NCI-H2171 (cell line): ENCODE data around the gene ANKS1B.

Experiments
- DNase-seq: peaks from one replicate; lab custom pipeline; 2025; lab: John Stamatoyannopoulos, UW

Gene ANKS1B

GRCh38 chr12:98730412-98730811 is 1254.3 kb downstream of the ANKS1B start:
- DNase-seq, result no peak

GRCh38 chr12:98727196-98727595 is 1257.5 kb downstream of the ANKS1B start:
- DNase-seq, result no peak

- peak; percentile 29 for DNase-seq
Measured at GRCh38 chr12:98725476-98726247, 1259.1 kb downstream of the ANKS1B start.

- no peak for DNase-seq
Measured at GRCh38 chr12:98724384-98725155, 1260.2 kb downstream of the ANKS1B start.

- DNase-seq, result no peak
Measured at GRCh38 chr12:98721204-98721702, 1263.5 kb downstream of the ANKS1B start.

- no peak for DNase-seq
Measured at GRCh38 chr12:98719515-98720504, 1264.9 kb downstream of the ANKS1B start.

- DNase-seq, result no peak
Measured at GRCh38 chr12:98714426-98714825, 1270.3 kb downstream of the ANKS1B start.

- DNase-seq, result no peak
Measured at GRCh38 chr12:98709022-98709421, 1275.7 kb downstream of the ANKS1B start.

- no peak for DNase-seq
Measured at GRCh38 chr12:98701166-98701565, 1283.6 kb downstream of the ANKS1B start.

GRCh38 chr12:98699586-98699985 is 1285.2 kb downstream of the ANKS1B start:
- DNase-seq, result no peak

- peak; percentile 43 for DNase-seq
Measured at GRCh38 chr12:98698603-98699463, 1285.9 kb downstream of the ANKS1B start.

- no peak for DNase-seq
Measured at GRCh38 chr12:98697209-98697608, 1287.5 kb downstream of the ANKS1B start.

- DNase-seq, result no peak
Measured at GRCh38 chr12:98696036-98696646, 1288.6 kb downstream of the ANKS1B start.

- no peak for DNase-seq
Measured at GRCh38 chr12:98691351-98691750, 1293.4 kb downstream of the ANKS1B start.

GRCh38 chr12:98686603-98687002 is 1298.1 kb downstream of the ANKS1B start:
- DNase-seq, result no peak
